A549 (cell line): ENCODE measurements around the gene SDSL.

Experiments
- BHLHE40 ChIP-seq: IDR thresholded peaks from 2 replicates; pipeline ENCODE4 v1.6.1; 2012; ENCODE audit warnings: low read depth, low read length, inconsistent platforms
- MYC ChIP-seq: IDR thresholded peaks from 2 replicates; pipeline ENCODE4 v1.6.1; 2012; ENCODE audit warnings: mild to moderate bottlenecking, inconsistent platforms, low read length, improper control_type of control experiment, borderline replicate concordance
- NFE2L2 ChIP-seq: fragments of 150-350 bp; conservative IDR thresholded peaks from 2 replicates; pipeline ENCODE4 v1.6.1; 2014; ENCODE audit warnings: low read length
- RARB ChIP-seq: fragments of 250-450 bp; sonication (Bioruptor Pico); IDR thresholded peaks from 2 replicates; pipeline ENCODE4 v1.8.0; 2021; ENCODE audit warnings: mild to moderate bottlenecking, moderate library complexity
- SMC3 ChIP-seq: fragments of >200 bp; sonication (Bioruptor Twin); formaldehyde crosslinking; IDR thresholded peaks from 3 replicates; pipeline ENCODE4 v1.6.1; 2018; ENCODE audit warnings: inconsistent platforms
- ZC3H11A ChIP-seq: fragments of 450-650 bp; IDR thresholded peaks from 2 replicates; pipeline ENCODE4 v1.6.1; 2014; ENCODE audit warnings: antibody characterized with exemption, mild to moderate bottlenecking
- TF ChIP-seq, protein P1 (sequence below): fragments of >200 bp; sonication (Bioruptor Twin); formaldehyde crosslinking; IDR thresholded peaks from 3 replicates; pipeline ENCODE4 v1.5.1; 2016
- TF ChIP-seq, protein P2 (sequence below): fragments of 250-450 bp; sonication (Bioruptor Pico); IDR thresholded peaks from 2 replicates; pipeline ENCODE4 v1.5.0; 2021; ENCODE audit warnings: mild to moderate bottlenecking, moderate library complexity, borderline replicate concordance
- TF ChIP-seq, protein P3 (sequence below): fragments of 200-600 bp; sonication (generic); IDR thresholded peaks from 2 replicates; pipeline ENCODE4 v1.6.1; 2016; ENCODE audit warnings: antibody characterized with exemption, mild to moderate bottlenecking, moderate library complexity
- TF ChIP-seq, protein P4 (sequence below): IDR thresholded peaks from 2 replicates; pipeline ENCODE4 v1.6.1; 2012

DNA sequence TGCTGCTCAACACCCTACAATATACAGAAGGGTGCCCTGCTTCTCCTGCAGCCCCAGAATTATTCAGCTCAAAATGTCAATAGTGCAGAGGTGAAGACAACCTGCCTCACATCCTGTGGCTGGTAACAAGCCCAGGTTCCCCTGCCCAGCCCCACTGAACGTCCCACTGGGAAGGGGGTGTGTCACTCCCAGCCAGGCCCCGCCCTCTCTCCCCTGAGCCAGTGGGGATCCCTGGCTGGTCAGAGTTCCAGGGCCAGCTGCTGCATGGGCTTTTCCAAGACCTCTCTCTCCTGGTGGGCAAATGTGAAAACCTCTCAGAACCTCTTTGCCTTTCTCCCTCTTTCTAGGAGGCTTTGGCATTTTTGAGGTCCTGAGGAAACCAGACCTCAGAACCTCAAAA lies 63.1 kb downstream of the SDSL start:
- TF ChIP-seq RARB (CRISPR knock-in tag), result no peak
- no peak for TF ChIP-seq NFE2L2
- TF ChIP-seq, protein P1, sequence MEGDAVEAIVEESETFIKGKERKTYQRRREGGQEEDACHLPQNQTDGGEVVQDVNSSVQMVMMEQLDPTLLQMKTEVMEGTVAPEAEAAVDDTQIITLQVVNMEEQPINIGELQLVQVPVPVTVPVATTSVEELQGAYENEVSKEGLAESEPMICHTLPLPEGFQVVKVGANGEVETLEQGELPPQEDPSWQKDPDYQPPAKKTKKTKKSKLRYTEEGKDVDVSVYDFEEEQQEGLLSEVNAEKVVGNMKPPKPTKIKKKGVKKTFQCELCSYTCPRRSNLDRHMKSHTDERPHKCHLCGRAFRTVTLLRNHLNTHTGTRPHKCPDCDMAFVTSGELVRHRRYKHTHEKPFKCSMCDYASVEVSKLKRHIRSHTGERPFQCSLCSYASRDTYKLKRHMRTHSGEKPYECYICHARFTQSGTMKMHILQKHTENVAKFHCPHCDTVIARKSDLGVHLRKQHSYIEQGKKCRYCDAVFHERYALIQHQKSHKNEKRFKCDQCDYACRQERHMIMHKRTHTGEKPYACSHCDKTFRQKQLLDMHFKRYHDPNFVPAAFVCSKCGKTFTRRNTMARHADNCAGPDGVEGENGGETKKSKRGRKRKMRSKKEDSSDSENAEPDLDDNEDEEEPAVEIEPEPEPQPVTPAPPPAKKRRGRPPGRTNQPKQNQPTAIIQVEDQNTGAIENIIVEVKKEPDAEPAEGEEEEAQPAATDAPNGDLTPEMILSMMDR, result no peak
- no peak for TF ChIP-seq SMC3
- TF ChIP-seq, protein P2, sequence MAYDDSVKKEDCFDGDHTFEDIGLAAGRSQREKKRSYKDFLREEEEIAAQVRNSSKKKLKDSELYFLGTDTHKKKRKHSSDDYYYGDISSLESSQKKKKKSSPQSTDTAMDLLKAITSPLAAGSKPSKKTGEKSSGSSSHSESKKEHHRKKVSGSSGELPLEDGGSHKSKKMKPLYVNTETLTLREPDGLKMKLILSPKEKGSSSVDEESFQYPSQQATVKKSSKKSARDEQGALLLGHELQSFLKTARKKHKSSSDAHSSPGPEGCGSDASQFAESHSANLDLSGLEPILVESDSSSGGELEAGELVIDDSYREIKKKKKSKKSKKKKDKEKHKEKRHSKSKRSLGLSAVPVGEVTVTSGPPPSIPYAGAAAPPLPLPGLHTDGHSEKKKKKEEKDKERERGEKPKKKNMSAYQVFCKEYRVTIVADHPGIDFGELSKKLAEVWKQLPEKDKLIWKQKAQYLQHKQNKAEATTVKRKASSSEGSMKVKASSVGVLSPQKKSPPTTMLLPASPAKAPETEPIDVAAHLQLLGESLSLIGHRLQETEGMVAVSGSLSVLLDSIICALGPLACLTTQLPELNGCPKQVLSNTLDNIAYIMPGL (CRISPR knock-in tag), result no peak
- TF ChIP-seq MYC, result no peak
- TF ChIP-seq, protein P3, sequence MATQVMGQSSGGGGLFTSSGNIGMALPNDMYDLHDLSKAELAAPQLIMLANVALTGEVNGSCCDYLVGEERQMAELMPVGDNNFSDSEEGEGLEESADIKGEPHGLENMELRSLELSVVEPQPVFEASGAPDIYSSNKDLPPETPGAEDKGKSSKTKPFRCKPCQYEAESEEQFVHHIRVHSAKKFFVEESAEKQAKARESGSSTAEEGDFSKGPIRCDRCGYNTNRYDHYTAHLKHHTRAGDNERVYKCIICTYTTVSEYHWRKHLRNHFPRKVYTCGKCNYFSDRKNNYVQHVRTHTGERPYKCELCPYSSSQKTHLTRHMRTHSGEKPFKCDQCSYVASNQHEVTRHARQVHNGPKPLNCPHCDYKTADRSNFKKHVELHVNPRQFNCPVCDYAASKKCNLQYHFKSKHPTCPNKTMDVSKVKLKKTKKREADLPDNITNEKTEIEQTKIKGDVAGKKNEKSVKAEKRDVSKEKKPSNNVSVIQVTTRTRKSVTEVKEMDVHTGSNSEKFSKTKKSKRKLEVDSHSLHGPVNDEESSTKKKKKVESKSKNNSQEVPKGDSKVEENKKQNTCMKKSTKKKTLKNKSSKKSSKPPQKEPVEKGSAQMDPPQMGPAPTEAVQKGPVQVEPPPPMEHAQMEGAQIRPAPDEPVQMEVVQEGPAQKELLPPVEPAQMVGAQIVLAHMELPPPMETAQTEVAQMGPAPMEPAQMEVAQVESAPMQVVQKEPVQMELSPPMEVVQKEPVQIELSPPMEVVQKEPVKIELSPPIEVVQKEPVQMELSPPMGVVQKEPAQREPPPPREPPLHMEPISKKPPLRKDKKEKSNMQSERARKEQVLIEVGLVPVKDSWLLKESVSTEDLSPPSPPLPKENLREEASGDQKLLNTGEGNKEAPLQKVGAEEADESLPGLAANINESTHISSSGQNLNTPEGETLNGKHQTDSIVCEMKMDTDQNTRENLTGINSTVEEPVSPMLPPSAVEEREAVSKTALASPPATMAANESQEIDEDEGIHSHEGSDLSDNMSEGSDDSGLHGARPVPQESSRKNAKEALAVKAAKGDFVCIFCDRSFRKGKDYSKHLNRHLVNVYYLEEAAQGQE, result no peak
- TF ChIP-seq, protein P4, sequence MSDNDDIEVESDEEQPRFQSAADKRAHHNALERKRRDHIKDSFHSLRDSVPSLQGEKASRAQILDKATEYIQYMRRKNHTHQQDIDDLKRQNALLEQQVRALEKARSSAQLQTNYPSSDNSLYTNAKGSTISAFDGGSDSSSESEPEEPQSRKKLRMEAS, result no peak
- TF ChIP-seq ZC3H11A, result no peak
- no peak for TF ChIP-seq BHLHE40
